Fibroblast of pulmonary artery (primary cell): ENCODE results near the gene CREB5.

Experiments used
- DNase-seq: peaks from one replicate; pipeline ENCODE4 v3.0.0-alpha.2; 2010; ENCODE audit warnings: low read depth
- H3K4me3 ChIP-seq: replicated peaks from 2 replicates; pipeline ENCODE4 v1.5.1; 2011; ENCODE audit warnings: low read depth, mild to moderate bottlenecking, control low read depth, low read length, moderate library complexity
- TF ChIP-seq, protein P1 (sequence below): IDR thresholded peaks from 2 replicates; pipeline ENCODE4 v1.5.1; 2011; ENCODE audit warnings: mild to moderate bottlenecking, control low read depth, low read length, inconsistent platforms; ENCODE audit errors: missing control alignments

CREB5 gene

DNA sequence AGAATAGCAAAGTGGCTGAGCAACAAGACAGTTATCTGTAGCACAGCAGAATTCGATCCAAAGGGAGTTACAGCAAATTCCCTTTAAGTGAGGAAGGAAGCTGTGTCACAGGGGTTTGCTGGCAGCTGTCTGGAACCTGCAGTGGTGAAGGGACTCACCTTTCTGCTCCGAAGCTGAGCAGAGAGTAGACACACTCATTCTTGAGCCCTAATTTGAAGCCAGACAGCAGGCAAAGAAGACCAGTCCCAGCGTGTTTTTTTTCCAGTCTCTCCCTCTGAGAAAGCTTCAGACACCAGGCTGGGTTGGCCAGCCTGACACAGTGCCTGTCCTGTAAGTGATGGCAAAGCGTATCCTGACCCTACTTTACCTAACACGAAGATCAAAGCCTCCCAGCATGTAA is 335.1 kb downstream of the CREB5 start:
- TF ChIP-seq, protein P1, sequence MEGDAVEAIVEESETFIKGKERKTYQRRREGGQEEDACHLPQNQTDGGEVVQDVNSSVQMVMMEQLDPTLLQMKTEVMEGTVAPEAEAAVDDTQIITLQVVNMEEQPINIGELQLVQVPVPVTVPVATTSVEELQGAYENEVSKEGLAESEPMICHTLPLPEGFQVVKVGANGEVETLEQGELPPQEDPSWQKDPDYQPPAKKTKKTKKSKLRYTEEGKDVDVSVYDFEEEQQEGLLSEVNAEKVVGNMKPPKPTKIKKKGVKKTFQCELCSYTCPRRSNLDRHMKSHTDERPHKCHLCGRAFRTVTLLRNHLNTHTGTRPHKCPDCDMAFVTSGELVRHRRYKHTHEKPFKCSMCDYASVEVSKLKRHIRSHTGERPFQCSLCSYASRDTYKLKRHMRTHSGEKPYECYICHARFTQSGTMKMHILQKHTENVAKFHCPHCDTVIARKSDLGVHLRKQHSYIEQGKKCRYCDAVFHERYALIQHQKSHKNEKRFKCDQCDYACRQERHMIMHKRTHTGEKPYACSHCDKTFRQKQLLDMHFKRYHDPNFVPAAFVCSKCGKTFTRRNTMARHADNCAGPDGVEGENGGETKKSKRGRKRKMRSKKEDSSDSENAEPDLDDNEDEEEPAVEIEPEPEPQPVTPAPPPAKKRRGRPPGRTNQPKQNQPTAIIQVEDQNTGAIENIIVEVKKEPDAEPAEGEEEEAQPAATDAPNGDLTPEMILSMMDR, result no peak
- no peak overlapping the region for H3K4me3 ChIP-seq
- DNase-seq, result no peak

DNA sequence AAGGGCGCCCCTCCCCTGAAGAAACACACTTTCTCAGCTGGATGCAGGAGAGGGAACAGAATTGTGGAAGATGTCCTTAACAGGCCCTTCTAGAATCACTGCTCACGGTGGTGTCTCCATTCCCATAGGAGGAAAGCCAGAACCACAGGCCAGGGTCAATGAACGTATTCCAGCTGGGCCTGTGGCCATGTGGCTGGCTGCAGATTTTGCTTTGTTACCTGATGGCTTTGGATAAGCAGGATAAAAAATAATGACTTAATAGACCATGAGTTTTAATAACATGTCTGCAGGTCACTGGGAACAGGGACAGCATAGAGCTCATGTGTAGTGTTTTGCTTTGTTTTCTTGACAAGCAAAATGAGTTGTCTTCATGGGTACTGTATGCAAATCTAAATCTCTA is 335.5 kb downstream of the CREB5 start:
- H3K4me3 ChIP-seq, result no peak overlapping the region
- TF ChIP-seq, protein P1, result no peak
- DNase-seq, result no peak

GRCh38 chr7:28748346-28748745 is 336.0 kb downstream of the CREB5 start:
- TF ChIP-seq, protein P1, result no peak
- DNase-seq, result no peak
- H3K4me3 ChIP-seq, result no peak overlapping the region

DNA sequence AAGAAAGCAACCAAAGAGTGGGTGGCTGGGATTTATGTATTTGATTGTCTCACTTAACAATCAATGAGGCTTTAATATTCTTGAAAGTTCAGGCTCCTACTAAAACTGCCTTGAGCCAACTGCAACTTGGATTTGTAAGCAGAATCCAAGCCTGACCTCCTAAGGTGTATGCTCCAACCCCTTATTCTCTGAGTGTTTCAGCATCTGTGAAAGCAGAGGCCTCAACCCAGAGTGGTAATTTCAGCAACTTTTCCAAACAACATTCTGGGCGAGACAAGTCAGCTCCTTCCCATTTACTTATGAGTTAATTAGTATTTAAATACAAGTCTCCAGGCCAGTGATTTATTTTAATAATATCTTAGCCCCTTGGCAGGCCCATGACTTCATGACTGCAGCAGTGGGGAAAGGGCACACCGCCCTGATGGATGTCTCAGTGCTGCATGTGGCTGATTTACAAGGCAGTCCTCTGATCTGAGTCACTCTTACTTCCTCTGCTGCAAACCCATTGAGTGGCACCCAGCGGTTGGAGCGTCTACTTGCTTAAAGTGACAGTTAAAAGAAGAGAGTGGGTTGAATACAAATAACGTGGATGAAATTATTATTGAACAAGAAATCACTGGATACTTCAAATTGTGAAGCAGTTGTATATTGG is 336.7 kb downstream of the CREB5 start:
- no peak overlapping the region for H3K4me3 ChIP-seq
- TF ChIP-seq, protein P1, result no peak
- peak; percentile 43 for DNase-seq

- TF ChIP-seq, protein P1, result no peak
- H3K4me3 ChIP-seq, result no peak overlapping the region
- DNase-seq, result peak; percentile 52
These were observed 337.3 kb downstream of the CREB5 start for GRCh38 chr7:28749638-28750037.

- DNase-seq, result no peak
- H3K4me3 ChIP-seq, result no peak overlapping the region
- TF ChIP-seq, protein P1, result no peak
These were observed 338.7 kb downstream of the CREB5 start for GRCh38 chr7:28750981-28751380.

- no peak overlapping the region for H3K4me3 ChIP-seq
- no peak for DNase-seq
- TF ChIP-seq, protein P1, result no peak
These were observed 341.3 kb downstream of the CREB5 start for GRCh38 chr7:28753613-28754012.
